ENCODE results near the gene ERFL.

- TF ChIP-seq ELK4 (IDR thresholded peaks at IDR 0.05; ENCODE audit: borderline replicate concordance, low read depth, low read length) (no peak), CTCF (tag by site-specific recombination; IDR thresholded peaks at IDR 0.05) (no peak), ZBTB26 (tag by site-specific recombination; optimal IDR thresholded peaks at IDR 0.05) (no peak), HIC1 (tag by site-specific recombination; IDR thresholded peaks at IDR 0.05) (no peak), ZNF558 (tag by site-specific recombination; IDR thresholded peaks at IDR 0.05) (no peak), YY1 (tag by site-specific recombination; IDR thresholded peaks at IDR 0.05) (no peak)
These were observed 29.1 kb upstream of the ERFL start for GRCh38 chr19:41957161-41957837.
